ENCODE measurements around the gene OPRL1.

OPRL1 gene

DNA sequence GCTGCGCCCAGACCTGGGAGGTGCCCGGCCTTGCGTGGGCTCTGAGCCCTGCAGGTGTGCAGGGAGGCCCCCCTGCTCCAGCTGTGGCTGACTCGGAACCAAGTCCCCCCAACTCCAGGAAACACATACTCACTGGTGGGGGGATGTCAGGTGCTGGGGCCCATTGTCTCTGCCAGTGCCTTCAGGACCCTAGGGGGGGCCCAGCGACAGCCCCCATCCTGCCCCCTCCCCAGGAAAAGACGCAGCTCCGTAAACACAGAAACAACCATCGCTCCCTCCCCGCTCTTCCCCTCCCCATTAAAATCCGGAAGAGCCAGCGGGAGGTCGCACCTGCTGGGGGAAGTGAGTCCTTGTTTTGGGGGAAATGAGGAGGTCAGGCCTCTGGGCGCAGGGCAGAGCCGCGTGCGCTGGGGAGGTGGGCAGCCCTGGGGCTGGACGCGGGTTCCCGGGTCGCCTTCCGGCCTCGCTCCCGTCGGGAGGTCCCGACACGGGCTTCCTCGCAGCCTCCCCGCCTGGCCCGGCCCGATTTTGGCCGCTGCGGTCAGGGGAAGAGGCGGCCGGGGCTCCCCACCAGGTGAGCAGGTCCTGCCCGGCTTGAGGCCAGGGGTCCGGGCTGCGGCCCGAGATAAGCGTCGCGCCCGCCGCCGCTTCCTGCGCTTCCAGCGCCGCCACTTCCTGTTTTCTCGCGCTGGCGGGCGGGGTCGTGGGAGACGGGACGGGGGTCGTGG lies 37.7 kb upstream of the OPRL1 start:
- peak; percentile 29 for DNase-seq

DNA sequence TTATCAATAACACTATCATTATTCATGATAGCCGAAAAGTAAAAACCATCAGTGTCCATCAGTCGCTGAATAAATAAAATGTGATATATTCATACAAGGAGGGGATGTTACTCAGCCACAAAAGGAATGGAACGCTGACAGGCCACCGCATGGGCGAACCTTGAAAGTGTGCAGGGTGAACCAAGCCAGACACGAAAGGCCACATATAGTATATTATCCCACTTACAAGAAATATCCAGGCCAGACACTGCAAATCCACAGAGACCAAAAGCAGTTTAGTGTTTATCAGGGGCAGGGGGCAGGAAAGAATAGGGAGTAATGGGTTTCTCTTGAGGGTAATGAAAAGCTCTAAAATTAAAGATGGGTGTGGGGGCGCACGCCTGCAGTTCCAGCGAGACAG lies 36.1 kb upstream of the OPRL1 start:
- DNase-seq = no peak

DNA sequence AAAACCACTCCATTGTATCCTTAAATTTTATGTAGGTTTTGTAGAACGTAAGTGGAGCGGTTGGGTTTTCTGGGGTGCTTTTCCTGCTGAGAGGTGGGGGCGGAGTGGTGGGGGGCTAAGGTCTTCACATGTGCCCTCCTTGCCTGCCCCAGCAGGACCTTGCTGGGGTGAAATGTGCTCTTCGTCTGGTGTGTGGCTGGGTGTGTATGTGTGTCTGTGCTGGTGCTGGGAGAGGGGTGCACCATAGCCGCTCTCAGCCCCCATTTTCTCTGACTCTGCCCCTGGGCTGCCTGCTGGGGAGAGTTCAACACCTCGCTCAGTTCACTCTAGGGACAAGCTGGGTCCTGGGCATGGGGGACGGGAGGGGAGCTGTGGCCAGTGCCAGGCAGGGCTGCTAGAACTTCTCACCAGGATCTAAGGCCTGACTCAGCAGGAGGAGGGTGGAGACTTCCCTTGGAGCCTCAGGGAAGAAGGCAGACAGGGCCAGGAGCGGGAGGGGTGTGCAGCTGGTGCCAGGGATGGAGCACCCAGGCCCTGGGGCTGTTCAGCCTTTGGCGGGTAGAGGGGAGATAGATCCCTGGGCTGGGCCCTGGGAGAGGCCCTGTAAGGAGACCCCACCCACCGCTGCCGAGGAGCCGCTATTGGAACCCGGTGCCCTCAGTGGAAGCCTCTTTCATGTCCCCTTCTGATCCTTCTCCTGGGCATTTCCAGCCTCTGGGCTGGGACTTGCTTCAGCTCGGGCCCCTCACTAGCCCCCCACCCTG lies 35.2 kb upstream of the OPRL1 start:
- peak; percentile 23 for DNase-seq

GRCh38 chr20:64045346-64046011 lies 34.4 kb upstream of the OPRL1 start:
- DNase-seq = no peak

DNA sequence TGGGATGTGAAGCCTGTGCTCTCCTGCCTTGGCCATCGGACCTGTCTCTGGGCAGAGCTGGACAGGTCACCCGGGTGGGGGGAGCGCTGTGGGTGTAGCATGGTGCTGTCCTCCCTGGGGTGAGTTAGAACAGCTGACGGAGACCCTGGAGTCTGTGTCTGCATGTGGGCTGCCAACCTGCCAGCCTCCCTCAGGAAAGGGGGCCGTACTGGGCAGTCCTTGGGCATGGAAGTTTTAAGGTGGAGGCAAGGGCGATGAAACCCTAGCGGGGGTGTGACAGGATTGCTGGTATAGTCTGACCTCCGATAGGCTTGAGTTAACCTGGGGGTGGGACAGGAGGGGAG lies 32.9 kb upstream of the OPRL1 start:
- no peak for DNase-seq

- DNase-seq = peak; percentile 39
Observed at GRCh38 chr20:64047968-64048401, 31.9 kb upstream of the OPRL1 start.

- DNase-seq = no peak
Observed at GRCh38 chr20:64048402-64049044, 31.4 kb upstream of the OPRL1 start.

GRCh38 chr20:64049060-64049877 lies 30.6 kb upstream of the OPRL1 start, which contains the start of gene SOX18:
Gene SOX18, minus strand, starts transcription at chr20:64049639. Its CDS starts 123 bp downstream, at chr20:64049516.
- DNase-seq = peak; percentile 34

DNA sequence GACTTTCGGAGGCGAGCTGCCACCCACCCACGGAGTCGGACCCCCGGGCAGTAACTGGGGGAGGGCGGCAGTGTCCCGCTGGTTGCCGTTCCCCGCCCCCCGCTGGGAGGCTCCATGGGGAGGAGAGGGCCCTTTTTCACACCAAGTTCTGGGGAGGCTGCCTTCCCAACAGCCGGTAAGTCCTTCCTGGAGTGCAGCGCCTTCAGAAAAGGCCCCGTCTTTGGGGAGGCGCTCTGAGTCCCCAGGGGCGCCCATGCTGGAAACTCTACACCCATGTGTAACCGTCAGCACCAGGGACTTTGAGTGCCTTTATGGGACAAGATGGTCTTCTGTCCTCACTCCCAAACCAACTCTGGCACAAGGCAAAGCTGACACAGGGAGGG lies 30.0 kb upstream of the OPRL1 start:
- DNase-seq = no peak

DNA sequence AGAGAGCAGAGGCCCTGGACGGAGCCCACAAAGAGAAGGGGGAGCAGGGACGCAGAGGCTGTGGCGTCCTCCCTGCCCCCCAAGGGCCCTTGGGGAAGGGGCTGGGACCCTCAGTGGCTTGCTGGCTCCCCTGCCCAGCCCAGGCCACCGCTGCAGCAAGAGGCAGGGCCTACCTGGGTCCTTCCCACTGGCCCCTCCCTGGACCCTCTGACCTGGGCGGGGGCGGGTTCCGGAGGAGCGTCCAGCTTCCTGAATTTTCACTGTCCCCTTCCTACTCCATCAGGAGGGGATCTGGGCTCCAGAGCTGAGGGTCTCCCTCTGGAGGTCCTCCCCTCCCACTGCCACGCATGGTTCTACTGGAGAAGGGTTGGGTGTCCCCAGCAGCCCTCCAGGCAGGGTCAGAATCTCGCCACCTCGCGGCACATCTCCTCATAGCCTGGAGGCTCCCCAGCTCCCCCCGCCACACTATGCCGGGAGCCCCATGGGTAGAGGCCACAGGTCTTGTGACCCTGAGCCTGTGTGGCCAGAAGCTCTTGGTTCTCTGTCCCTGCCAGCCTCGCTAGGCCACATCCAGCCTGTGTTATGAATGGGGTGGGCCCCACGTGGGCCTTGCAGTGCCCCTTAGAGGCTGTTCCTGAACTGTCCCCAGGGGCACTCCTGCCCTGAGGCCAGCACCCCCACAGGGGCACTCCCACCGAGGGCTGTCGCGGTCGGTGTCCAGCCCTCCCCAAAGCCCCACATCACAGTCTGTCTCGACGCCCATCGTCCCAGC lies 29.4 kb upstream of the OPRL1 start:
- DNase-seq = no peak

DNA sequence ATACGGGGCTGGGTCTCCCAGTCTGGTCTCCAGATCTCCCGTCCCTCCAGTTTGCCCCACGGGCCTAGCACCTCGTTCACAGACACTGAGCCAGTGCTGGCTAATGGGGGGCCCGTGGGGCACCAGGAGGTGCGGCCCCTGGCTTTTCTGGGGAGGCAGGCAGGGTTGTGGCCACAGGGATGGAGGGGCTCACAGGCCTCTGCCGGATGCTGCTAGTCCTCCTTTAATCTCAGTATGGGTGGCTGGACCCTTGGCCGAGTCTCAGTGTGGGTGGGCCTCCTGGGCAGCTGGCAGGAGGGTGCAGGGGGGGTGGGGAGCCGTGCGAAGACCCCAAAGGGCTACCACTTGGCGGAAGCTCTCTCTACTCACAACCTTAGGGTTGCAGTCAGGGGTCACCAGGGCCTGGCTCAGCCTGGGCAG lies 28.8 kb upstream of the OPRL1 start:
- no peak for DNase-seq

- DNase-seq = no peak
Observed at GRCh38 chr20:64051561-64052325, 28.1 kb upstream of the OPRL1 start.

GRCh38 chr20:64052326-64052722 lies 27.6 kb upstream of the OPRL1 start:
- no peak for DNase-seq

DNA sequence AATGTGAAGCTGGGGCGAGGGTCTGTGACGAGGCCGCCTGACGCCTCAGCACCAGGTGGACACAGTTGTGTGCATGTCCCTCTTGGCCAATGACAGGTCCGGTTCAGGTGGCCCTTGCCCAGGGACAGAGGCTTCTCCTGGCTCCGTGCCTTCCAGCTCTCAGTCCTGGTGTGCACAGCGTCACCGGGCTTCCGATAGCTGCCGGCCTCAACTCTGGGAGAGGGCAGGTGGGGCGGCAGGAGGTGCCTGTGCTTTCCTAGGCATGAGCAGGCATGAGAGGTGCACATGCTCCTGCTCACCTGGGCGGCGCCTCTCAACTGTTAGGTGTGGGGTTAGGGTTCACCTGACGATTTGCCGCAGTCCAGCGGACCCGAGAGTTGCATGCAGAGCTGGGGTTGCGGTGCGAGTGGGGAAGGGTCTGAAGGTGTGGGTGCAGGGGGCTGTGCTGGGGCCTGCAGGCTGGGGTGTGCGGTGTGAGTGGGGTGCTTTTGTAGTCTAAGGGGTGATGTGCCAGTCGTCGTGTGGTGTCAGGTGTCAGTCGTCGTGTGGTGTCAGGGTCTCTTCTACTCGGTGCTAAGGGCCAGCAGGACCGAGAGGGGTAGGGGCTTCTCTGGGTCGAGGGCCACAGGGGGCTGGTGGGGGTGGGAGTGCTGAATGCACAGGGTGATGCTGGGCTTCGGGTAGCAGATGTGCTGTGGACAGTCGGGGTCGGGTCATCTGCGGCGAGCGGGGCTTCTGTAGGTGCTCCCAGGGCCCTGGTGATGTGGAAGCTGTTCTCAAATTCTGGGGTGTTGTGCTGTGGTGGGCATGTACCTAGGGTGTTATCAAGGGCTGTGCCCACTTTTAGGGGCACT lies 26.7 kb upstream of the OPRL1 start:
- no peak for DNase-seq

DNA sequence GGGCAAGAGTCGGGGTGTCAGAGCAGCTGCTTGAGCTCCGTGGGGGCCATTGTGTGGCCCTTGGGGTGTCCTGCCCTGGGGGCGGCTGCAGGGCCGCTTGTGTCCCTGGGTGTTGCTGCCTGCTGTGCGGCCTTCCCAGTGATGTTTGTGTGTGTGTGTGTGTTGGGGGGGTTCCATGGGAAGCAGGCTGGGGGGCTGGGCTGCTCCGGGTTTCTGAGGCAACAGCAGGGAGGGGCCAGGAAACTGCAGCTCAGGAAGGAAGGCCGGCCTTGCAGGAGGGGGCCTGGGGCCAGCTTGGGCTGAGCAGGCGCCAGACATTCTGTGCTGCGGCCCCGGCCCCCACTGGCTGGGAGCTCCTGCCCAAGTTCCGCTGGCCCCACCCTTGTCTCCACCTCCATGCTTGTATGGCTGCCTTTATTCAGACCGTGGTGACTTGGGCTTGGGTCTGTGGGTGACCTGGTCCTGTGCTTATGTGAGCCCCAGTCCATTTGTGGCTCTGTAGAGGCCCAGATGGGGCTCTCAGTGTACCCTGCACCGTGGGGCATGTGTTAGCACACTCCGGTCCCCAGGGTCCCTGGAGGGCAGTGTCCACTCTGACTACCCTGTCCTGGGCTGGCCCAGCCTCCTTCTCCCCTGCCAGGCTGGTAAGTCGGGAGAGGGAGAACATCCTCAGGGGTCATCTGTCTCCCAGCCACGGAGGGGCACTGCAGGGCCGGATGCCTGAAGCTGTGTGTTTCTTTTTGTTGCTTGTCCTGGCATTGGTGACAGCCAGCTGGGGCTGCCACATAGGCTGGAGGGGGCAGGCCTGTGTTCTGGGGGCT lies 25.8 kb upstream of the OPRL1 start:
- peak; percentile 21 for DNase-seq

DNA sequence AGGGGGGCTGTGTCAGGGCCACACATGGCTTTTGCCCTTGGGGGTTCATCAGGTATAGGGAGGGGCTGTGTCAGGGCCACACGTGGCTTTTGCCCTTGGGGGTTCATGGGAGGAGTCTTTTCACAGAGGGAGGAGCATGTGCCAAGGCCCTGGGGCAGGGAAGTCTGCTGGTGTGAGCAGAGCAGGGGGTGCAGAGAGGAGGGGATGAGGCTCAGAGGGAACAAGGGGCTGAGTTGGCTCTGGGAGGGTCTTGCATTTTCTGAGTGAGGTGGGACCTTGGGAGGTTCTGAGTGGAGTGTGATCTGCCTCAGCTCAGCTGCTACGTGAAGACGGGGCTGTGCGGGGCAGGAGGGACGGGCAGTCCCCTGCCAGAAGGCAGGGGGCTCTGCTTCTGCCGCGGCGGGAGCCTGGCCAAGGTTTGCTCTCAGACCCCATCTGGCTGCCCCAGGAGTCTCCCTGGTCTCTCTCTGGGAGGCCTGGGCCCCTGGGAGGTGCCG lies 24.4 kb upstream of the OPRL1 start:
- no peak for DNase-seq

DNA sequence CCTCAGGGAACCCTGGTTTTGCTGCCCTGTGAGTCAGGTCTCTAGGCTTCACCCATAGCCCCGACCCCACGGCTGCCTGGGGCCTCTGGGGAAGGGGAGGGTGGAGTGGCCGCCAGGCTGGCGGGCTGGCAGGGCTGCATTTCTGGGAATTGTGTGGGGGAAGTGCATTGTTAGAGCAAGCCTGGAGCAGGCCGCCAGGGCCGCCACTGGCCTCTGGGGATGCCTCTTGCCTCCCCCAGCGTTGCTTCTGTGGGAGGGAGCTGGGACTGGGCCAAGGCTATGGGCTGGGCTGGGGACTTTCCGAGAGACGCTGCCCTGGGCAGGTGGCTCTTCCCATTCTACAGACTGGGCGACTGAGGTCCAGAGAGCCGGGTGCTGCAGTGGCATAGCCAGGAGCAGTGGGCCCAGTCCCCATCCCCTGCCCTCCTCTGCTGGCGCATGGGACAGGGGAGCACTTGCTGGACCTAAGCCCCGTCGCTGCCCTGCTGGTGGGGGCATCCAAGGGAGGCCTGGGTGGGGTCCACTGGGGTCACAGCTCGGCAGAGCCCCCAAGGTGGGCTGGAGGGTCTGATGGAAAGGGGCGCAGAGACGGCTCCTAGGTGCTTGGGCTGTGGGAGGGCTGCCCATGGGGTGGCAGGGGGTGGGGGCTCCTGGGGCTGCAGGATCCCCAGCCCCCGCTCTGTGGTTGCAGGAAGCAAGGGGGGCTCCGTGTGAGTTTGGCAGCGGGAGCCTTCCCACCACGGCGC lies 23.8 kb upstream of the OPRL1 start:
- DNase-seq = no peak

DNA sequence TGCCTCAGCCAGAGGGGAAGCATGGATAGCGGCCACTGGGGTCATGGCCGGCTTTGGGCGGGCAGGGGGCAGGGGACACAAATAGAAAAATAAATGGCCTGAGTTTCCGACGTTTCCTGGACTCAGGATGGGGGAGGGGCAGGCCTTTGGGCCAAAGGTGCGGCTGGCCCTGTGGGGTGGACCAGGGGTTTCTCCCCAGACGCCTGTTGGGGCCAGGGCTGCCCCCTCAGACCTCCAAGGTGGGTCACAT lies 23.3 kb upstream of the OPRL1 start:
- no peak for DNase-seq

Data from NCI-H146 (cell line).